Cerebellar nuclear complex (tissue), 1 donor: ENCODE results near the gene PPID.
"Not testable (repeated sequence)": the region's sequence is repeated elsewhere in the genome, so short reads cannot be mapped to it uniquely, and the experiment has no call there.

Experiments
- DNase-seq, 2 experiments: peaks; one replicate each; lab custom pipeline; 2025; lab: John Stamatoyannopoulos, UW

The PPID gene

GRCh38 chr4:158666892-158667291 is 56.3 kb downstream of the PPID start:
- no peak for DNase-seq

DNA sequence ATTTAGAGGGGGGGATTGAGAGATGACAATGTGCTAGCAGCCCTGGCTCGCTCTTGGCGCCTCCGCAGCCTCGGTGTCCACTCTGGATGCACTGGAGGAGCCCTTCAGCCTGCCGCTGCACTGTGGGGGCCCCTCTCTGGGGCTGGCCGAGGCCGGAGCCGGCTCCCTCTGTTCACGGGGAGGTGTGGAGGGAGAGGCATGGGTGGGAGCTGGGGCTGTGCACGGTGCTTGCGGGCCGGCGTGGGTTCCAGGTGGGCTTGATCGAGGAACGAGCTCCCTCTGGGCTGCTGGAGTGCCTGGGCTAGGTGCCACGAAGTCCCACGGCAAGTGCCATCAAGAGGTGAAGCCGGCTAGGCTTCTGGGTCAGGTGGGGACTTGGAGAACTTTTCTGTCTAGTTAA is 58.4 kb downstream of the PPID start:
- no peak for DNase-seq

DNA sequence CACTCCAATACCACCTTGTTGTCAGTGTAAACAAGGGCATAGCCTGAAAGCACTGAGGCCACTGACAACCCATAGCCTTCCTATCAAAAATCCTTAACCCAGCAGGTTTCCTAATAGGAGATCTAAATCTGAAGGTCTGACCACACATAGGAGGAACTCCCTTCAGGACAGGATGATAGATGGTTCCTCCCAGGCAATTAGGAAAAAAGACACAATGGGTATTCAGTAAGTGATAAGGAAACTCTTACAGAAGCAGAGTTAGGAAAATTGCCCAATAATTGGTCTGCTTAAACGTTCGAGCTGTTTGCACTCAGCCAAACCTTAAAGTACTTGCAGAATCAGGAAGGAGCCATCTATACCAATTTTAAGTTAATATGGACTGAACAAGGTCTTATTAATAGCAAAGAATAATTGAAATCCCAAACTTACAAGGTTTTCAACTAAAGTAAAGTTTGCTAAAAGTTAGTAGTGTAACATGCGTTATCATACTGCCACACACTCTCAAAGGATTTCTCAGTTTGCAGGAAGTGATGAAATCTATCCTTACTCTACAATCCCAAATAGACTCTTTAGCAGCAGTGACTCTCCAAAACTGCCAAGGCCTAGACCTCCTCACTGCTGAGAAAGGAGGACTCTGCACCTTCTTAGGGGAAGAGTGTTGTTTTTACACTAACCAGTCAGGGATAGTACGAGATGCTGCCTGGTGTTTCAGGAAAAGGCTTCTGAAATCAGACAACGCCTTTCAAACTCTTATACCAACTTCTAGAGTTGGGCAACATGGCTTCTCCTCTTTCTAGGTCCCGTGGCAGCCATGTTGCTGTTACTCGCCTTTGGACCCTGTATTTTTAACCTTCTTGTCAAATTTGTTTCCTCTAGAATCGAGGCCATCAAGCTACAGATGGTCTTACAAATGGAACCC is 59.2 kb downstream of the PPID start:
- not testable (repeated sequence) for DNase-seq

DNA sequence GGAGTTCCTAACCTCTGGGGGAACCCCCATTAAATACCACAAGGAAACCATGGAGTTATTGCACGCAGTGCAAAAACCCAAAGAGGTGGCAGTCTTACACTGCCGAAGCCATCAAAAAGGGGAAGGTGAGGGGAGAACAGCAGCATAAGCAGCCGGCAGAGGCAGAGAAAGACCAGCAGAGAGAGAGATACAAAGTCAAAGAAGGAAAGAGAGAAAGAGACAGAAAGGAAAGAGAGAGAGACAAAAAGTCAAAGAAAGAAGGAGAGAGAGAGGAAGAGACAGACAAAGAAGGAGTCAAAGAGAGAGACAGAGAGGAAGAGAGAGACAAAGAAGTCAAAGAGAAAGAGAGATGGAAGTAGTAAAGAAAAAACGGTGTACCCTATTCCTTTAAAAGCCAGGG is 59.9 kb downstream of the PPID start:
- DNase-seq: not testable (repeated sequence)
